ENCODE measurements around the gene GRIK1.
A peak's percentile ranks its signal among the peaks of the same experiment; 100 is the strongest.
"Not testable (repeated sequence)": the region's sequence is repeated elsewhere in the genome, so short reads cannot be mapped to it uniquely, and the experiment has no call there.

The GRIK1 gene

GRCh38 chr21:29939924-29940275 is at the start of gene GRIK1:
TSS of gene GRIK1 (minus strand) at chr21:29939996.
- DNase-seq (ENCODE audit: low spot score): peak; percentile 80
- peak; percentile 95 for FAIRE-seq

- FAIRE-seq (no peak), DNase-seq (ENCODE audit: low spot score) (no peak)
These were observed 48.0 kb upstream of the GRIK1 start for GRCh38 chr21:29987762-29988161.

GRCh38 chr21:29985866-29986265 is 46.1 kb upstream of the GRIK1 start:
- no peak for FAIRE-seq
- no peak for DNase-seq (ENCODE audit: low spot score)

GRCh38 chr21:29979043-29979442 is 39.2 kb upstream of the GRIK1 start:
- FAIRE-seq (no peak), DNase-seq (ENCODE audit: low spot score) (no peak)

- DNase-seq (ENCODE audit: low spot score): no peak
- FAIRE-seq: no peak
These were observed 36.0 kb upstream of the GRIK1 start for GRCh38 chr21:29975776-29976175.

GRCh38 chr21:29973258-29973657 is 33.5 kb upstream of the GRIK1 start:
- no peak for DNase-seq (ENCODE audit: low spot score)
- FAIRE-seq: no peak

- no peak for FAIRE-seq
These were observed 21.7 kb upstream of the GRIK1 start for GRCh38 chr21:29961291-29962027.

GRCh38 chr21:29958551-29958950 is 18.8 kb upstream of the GRIK1 start:
- no peak for FAIRE-seq
- DNase-seq (ENCODE audit: low spot score): no peak

More at GRCh38 chr21:29961291-29962027, 21.7 kb upstream of the GRIK1 start:
- DNase-seq (ENCODE audit: low spot score): no peak

- not testable (repeated sequence) for FAIRE-seq
These were observed 18.2 kb upstream of the GRIK1 start for GRCh38 chr21:29958035-29958434.

GRCh38 chr21:29953690-29954089 is 13.9 kb upstream of the GRIK1 start:
- DNase-seq (ENCODE audit: low spot score) (no peak), FAIRE-seq (peak; percentile 63)

More at GRCh38 chr21:29958035-29958434, 18.2 kb upstream of the GRIK1 start:
- not testable (repeated sequence) for DNase-seq (ENCODE audit: low spot score)

GRCh38 chr21:29953072-29953471 is 13.3 kb upstream of the GRIK1 start:
- FAIRE-seq (no peak), DNase-seq (ENCODE audit: low spot score) (no peak)

- FAIRE-seq: no peak
- DNase-seq (ENCODE audit: low spot score): no peak
These were observed 12.1 kb upstream of the GRIK1 start for GRCh38 chr21:29951911-29952310.

- FAIRE-seq: no peak
- DNase-seq (ENCODE audit: low spot score): no peak
These were observed 10.2 kb upstream of the GRIK1 start for GRCh38 chr21:29949991-29950390.

GRCh38 chr21:29947119-29947518 is 7.3 kb upstream of the GRIK1 start:
- FAIRE-seq (no peak), DNase-seq (ENCODE audit: low spot score) (no peak)

GRCh38 chr21:29943885-29944284 is 4.1 kb upstream of the GRIK1 start:
- FAIRE-seq (peak; percentile 32), DNase-seq (ENCODE audit: low spot score) (peak; percentile 30)

GRCh38 chr21:29942034-29942433 is 2.2 kb upstream of the GRIK1 start:
- DNase-seq (ENCODE audit: low spot score) (no peak), FAIRE-seq (no peak)

- FAIRE-seq (no peak), DNase-seq (ENCODE audit: low spot score) (no peak)
These were observed 1.2 kb upstream of the GRIK1 start for GRCh38 chr21:29940991-29941390.

- no peak for DNase-seq (ENCODE audit: low spot score)
- FAIRE-seq: no peak
These were observed 565 bp upstream of the GRIK1 start for GRCh38 chr21:29940361-29940760.

GRCh38 chr21:29939104-29939923 is 482 bp downstream of the GRIK1 start:
- DNase-seq (ENCODE audit: low spot score) (peak; percentile 68), FAIRE-seq (peak; percentile 84)

GRCh38 chr21:29938776-29939103 is 1.1 kb downstream of the GRIK1 start:
- FAIRE-seq (no peak), DNase-seq (ENCODE audit: low spot score) (no peak)

GRCh38 chr21:29933088-29933487 is 6.7 kb downstream of the GRIK1 start:
- FAIRE-seq (no peak), DNase-seq (ENCODE audit: low spot score) (no peak)

GRCh38 chr21:29928537-29928936 is 11.3 kb downstream of the GRIK1 start:
- DNase-seq (ENCODE audit: low spot score) (no peak), FAIRE-seq (no peak)

- no peak for DNase-seq (ENCODE audit: low spot score)
- FAIRE-seq: no peak
These were observed 18.9 kb downstream of the GRIK1 start for GRCh38 chr21:29920938-29921337.

Measured in urothelium cell line (cell line).